H9 (cell line): ENCODE data around the gene DNAH8. TPM values are rescaled to one million over a fixed set of nuclear protein-coding genes. Genes with fewer than 3 reads are reported as not detected.

ENCODE experiments used
- DNase-seq: peaks from one replicate; pipeline ENCODE4 v3.0.0-alpha.2; 2017
- H2AFZ ChIP-seq: one replicate; pipeline ENCODE4 v1.6.1; 2013; ENCODE audit warnings: mild to moderate bottlenecking, low read length, control low read depth, moderate library complexity
- H2AK5ac ChIP-seq: 2 replicates; pipeline ENCODE4 v1.6.1; 2013; ENCODE audit warnings: low read length, control low read depth, mixed read lengths; ENCODE audit not compliant: insufficient read length
- H2BK120ac ChIP-seq: one replicate; pipeline ENCODE4 v1.6.1; 2013; ENCODE audit warnings: low read depth, mild to moderate bottlenecking, low read length, control low read depth, inconsistent platforms; ENCODE audit not compliant: poor library complexity, severe bottlenecking
- H2BK12ac ChIP-seq: 2 replicates; pipeline ENCODE4 v1.6.1; 2013; ENCODE audit warnings: low read length, control low read depth, mixed read lengths, low read depth; ENCODE audit not compliant: insufficient read length
- H2BK15ac ChIP-seq: 2 replicates; pipeline ENCODE4 v1.6.1; 2013; ENCODE audit warnings: low read depth, low read length, control low read depth
- H2BK20ac ChIP-seq: one replicate; pipeline ENCODE4 v1.6.1; 2013; ENCODE audit warnings: low read depth, mild to moderate bottlenecking, low read length, control low read depth, inconsistent platforms; ENCODE audit not compliant: poor library complexity, severe bottlenecking
- H2BK5ac ChIP-seq: 2 replicates; pipeline ENCODE4 v1.6.1; 2013; ENCODE audit warnings: low read length, control low read depth, mixed read lengths; ENCODE audit not compliant: insufficient read length
- H3K14ac ChIP-seq: 2 replicates; pipeline ENCODE4 v1.6.1; 2013; ENCODE audit warnings: low read length, control low read depth; ENCODE audit not compliant: insufficient read depth
- H3K18ac ChIP-seq: 2 replicates; pipeline ENCODE4 v1.6.1; 2013; ENCODE audit warnings: low read depth, mild to moderate bottlenecking, mixed read lengths, low read length, control low read depth; ENCODE audit not compliant: insufficient read length
- H3K23ac ChIP-seq: 2 replicates; pipeline ENCODE4 v1.6.1; 2013; ENCODE audit warnings: low read length, control low read depth, mixed read lengths, low read depth; ENCODE audit not compliant: insufficient read length
- H3K23me2 ChIP-seq: 2 replicates; pipeline ENCODE4 v1.6.1; 2013; ENCODE audit warnings: low read depth, mild to moderate bottlenecking, mixed read lengths, low read length, control low read depth; ENCODE audit not compliant: insufficient read length, poor library complexity, severe bottlenecking
- H3K27ac ChIP-seq: 2 replicates; pipeline ENCODE4 v1.5.1; 2013; ENCODE audit warnings: low read length, control low read depth, mixed read lengths, low read depth; ENCODE audit not compliant: insufficient read length
- H3K27me3 ChIP-seq: 2 replicates; pipeline ENCODE4 v1.6.1; 2013; ENCODE audit warnings: low read length, control low read depth, inconsistent platforms; ENCODE audit not compliant: insufficient read depth
- H3K4ac ChIP-seq: 2 replicates; pipeline ENCODE4 v1.6.1; 2013; ENCODE audit warnings: low read depth, mild to moderate bottlenecking, control low read depth, inconsistent platforms, low read length, moderate library complexity
- H3K4me1 ChIP-seq: 2 replicates; pipeline ENCODE4 v1.6.1; 2013; ENCODE audit warnings: low read length, control low read depth, inconsistent platforms; ENCODE audit not compliant: insufficient read depth
- H3K4me2 ChIP-seq: 2 replicates; pipeline ENCODE4 v1.6.1; 2013; ENCODE audit warnings: low read length, control low read depth, mixed read lengths; ENCODE audit not compliant: insufficient read length, insufficient read depth
- H3K56ac ChIP-seq: 2 replicates; pipeline ENCODE4 v1.6.1; 2013; ENCODE audit warnings: low read depth, mild to moderate bottlenecking, mixed read lengths, low read length, control low read depth; ENCODE audit not compliant: insufficient read length
- H3K79me1 ChIP-seq: 2 replicates; pipeline ENCODE4 v1.6.1; 2013; ENCODE audit warnings: low read depth, mild to moderate bottlenecking, moderate library complexity, low read length, control low read depth, inconsistent platforms; ENCODE audit not compliant: insufficient read depth, poor library complexity, severe bottlenecking
- H3K79me2 ChIP-seq: 2 replicates; pipeline ENCODE4 v1.6.1; 2013; ENCODE audit warnings: low read length, control low read depth, inconsistent platforms; ENCODE audit not compliant: insufficient read depth
- H3K9ac ChIP-seq: 2 replicates; pipeline ENCODE4 v1.6.1; 2013; ENCODE audit warnings: low read length, control low read depth, mixed read lengths; ENCODE audit not compliant: insufficient read length; ENCODE audit errors: extremely low read depth
- H3K9me3 ChIP-seq: one replicate; pipeline ENCODE4 v1.6.1; 2013; ENCODE audit warnings: low read depth, low read length, inconsistent platforms; ENCODE audit not compliant: control insufficient read depth
- H3T11ph ChIP-seq: one replicate; pipeline ENCODE4 v1.6.1; 2013; ENCODE audit warnings: mild to moderate bottlenecking, low read length, control low read depth, inconsistent platforms
- H4K20me1 ChIP-seq: one replicate; pipeline ENCODE4 v1.6.1; 2013; ENCODE audit not compliant: control insufficient read depth, insufficient read length, insufficient read depth
- H4K5ac ChIP-seq: 2 replicates; pipeline ENCODE4 v1.6.1; 2013; ENCODE audit warnings: low read depth, mild to moderate bottlenecking, mixed read lengths, low read length, control low read depth; ENCODE audit not compliant: insufficient read length
- H4K8ac ChIP-seq: replicated peaks from 2 replicates; pipeline ENCODE4 v1.6.1; 2013; ENCODE audit warnings: low read length, control low read depth, mixed read lengths, low read depth; ENCODE audit not compliant: insufficient read length
- H4K91ac ChIP-seq: 2 replicates; pipeline ENCODE4 v1.6.1; 2013; ENCODE audit warnings: low read depth, mild to moderate bottlenecking, moderate library complexity, mixed read lengths, low read length, control low read depth; ENCODE audit not compliant: insufficient read length
- H3K27ac Mint-ChIP-seq, 3 experiments: 2 replicates in 2 of 3; 3 replicates in 1 of 3; pipeline ENCODE4 v1.8.0; 2020 to 2021; ENCODE audit warnings: mixed read lengths in 3 of 3, mild to moderate bottlenecking in 1 of 3, moderate library complexity in 1 of 3
- H3K27me3 Mint-ChIP-seq: 2 replicates; pipeline ENCODE4 v1.8.0; 2021; ENCODE audit warnings: low read depth, mild to moderate bottlenecking, moderate library complexity, mixed read lengths
- H3K36me3 Mint-ChIP-seq, 3 experiments: 2 replicates in 2 of 3; 3 replicates in 1 of 3; pipeline ENCODE4 v1.8.0; 2020 to 2021; ENCODE audit warnings: low read depth in 3 of 3, mixed read lengths in 3 of 3; ENCODE audit not compliant: insufficient read depth in 1 of 3
- H3K4me1 Mint-ChIP-seq, 2 experiments: 2 replicates each; pipeline ENCODE4 v1.8.0; 2020; ENCODE audit warnings: mixed read lengths in 2 of 2
- H3K4me3 Mint-ChIP-seq, 2 experiments: 2 replicates in 1 of 2; 3 replicates in 1 of 2; pipeline ENCODE4 v1.8.0; 2020 to 2021; ENCODE audit warnings: mild to moderate bottlenecking in 2 of 2, mixed read lengths in 2 of 2, moderate library complexity in 1 of 2
- H3K9me3 Mint-ChIP-seq, 2 experiments: 2 replicates in 1 of 2; 3 replicates in 1 of 2; pipeline ENCODE4 v1.8.0; 2020; ENCODE audit warnings: mild to moderate bottlenecking in 2 of 2, mixed read lengths in 2 of 2, moderate library complexity in 1 of 2
- WGBS: extraction: QIAGEN DNeasy Blood & Tissue Kit; methylation state at CpG from one replicate; pipeline ENCODE4 v1.1.7; 2013; ENCODE audit warnings: missing lambda C conversion rate, low lambda C conversion rate, mixed read lengths; ENCODE audit not compliant: insufficient read length; ENCODE audit errors: extremely low coverage; 5-methylcytosine and 5-hydroxymethylcytosine counted together
- total RNA-seq: library from RNA; stranded (reverse); gene quantifications from 2 replicates; pipeline ENCODE4 v1.2.1, GENCODE V29; 2021
- TF ChIP-seq, protein P1 (sequence below): fragments of 200-600 bp; sonication (generic); conservative IDR thresholded peaks from 3 replicates; pipeline ENCODE4 v1.8.0; 2021; ENCODE audit warnings: antibody characterized with exemption, mild to moderate bottlenecking

Gene DNAH8
- total RNA-seq, 1 experiment from 2014 or later, result not detected

- WGBS, result no CpG with 5 or more reads among the region's 3 CpGs
Observed at GRCh38 chr6:38738261-38738660, 23.1 kb downstream of the DNAH8 start.

More at GRCh38 chr6:38738261-38738660, 23.1 kb downstream of the DNAH8 start:
- H3K27ac Mint-ChIP-seq, result no peak overlapping the region
- peaks cover 9% of the 10 kb centered on the region for H3K27me3 Mint-ChIP-seq
- Histone ChIP-seq H2BK12ac (no peak overlapping the region), H2AFZ (no peak overlapping the region), H3T11ph (no peak overlapping the region), H3K14ac (no peak overlapping the region), H3K9me3 (no peaks in the 10 kb centered on the region), H3K23me2 (no peaks in the 10 kb centered on the region), H3K4me2 (no peak overlapping the region), H3K9ac (no peak overlapping the region), H3K79me1 (no peaks in the 10 kb centered on the region), H4K5ac (no peak overlapping the region), H4K91ac (no peak overlapping the region), H3K23ac (no peak overlapping the region), H2BK5ac (no peak overlapping the region), H3K79me2 (no peaks in the 10 kb centered on the region), H2BK20ac (no peak overlapping the region), H4K8ac (no peak overlapping the region), H3K56ac (no peak overlapping the region), H3K18ac (no peak overlapping the region), H3K27me3 (no peaks in the 10 kb centered on the region), H2BK120ac (no peak overlapping the region), H3K27ac (no peak overlapping the region), H3K4me1 (no peaks in the 10 kb centered on the region), H4K20me1 (no peaks in the 10 kb centered on the region), H2BK15ac (no peak overlapping the region), H2AK5ac (no peak overlapping the region), H3K4ac (no peak overlapping the region)
- H3K36me3 Mint-ChIP-seq, result peaks cover 0 to 9% (median under 1%) of the 10 kb centered on the region in 3 experiments; a peak in 3 of 7 replicates
- 0 out of 4 replicates have a peak, but pooled peaks cover 0 to 3% of the 10 kb centered on the region in 2 experiments for H3K4me1 Mint-ChIP-seq
- no peak overlapping the region for H3K4me3 Mint-ChIP-seq
- DNase-seq, result no peak
- H3K9me3 Mint-ChIP-seq, result peaks cover 3 to 8% of the 10 kb centered on the region in 2 experiments; a peak in 4 of 5 replicates
- TF ChIP-seq, protein P1, sequence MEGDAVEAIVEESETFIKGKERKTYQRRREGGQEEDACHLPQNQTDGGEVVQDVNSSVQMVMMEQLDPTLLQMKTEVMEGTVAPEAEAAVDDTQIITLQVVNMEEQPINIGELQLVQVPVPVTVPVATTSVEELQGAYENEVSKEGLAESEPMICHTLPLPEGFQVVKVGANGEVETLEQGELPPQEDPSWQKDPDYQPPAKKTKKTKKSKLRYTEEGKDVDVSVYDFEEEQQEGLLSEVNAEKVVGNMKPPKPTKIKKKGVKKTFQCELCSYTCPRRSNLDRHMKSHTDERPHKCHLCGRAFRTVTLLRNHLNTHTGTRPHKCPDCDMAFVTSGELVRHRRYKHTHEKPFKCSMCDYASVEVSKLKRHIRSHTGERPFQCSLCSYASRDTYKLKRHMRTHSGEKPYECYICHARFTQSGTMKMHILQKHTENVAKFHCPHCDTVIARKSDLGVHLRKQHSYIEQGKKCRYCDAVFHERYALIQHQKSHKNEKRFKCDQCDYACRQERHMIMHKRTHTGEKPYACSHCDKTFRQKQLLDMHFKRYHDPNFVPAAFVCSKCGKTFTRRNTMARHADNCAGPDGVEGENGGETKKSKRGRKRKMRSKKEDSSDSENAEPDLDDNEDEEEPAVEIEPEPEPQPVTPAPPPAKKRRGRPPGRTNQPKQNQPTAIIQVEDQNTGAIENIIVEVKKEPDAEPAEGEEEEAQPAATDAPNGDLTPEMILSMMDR, result no peak
